Measurements from ENCODE around the gene ADGRF4. TPM values are rescaled to one million over a fixed set of nuclear protein-coding genes. Genes with fewer than 3 reads are reported as not detected.

Gene ADGRF4
- total and polyA plus RNA-seq, 3 experiments from 2014 or later = not detected

- H3K9me3 ChIP-seq (ENCODE audit: low read length) = no peaks in the 10 kb centered on the region
- no peaks in the 10 kb centered on the region for H3K36me3 ChIP-seq (ENCODE audit: insufficient read depth, low read length)
- Mint-ChIP-seq H3K4me3 (no peak overlapping the region), H3K9me3 (no peaks in the 10 kb centered on the region), H3K27ac (no peak overlapping the region), H3K27me3 (peaks cover 11 to 41% of the 10 kb centered on the region in 2 donors), H3K4me1 (no peaks in the 10 kb centered on the region), H3K36me3 (no peaks in the 10 kb centered on the region)
- no peak overlapping the region for H3K4me3 ChIP-seq (ENCODE audit: low read length)
- CTCF ChIA-PET = no interaction called here
- H3K27ac ChIP-seq (ENCODE audit: low read depth, low read length) = no peak overlapping the region
- H3K27me3 ChIP-seq (ENCODE audit: insufficient read depth, low read length, poor library complexity, severe bottlenecking) = peaks cover 5% of the 10 kb centered on the region
- no peaks in the 10 kb centered on the region for H3K4me1 ChIP-seq (ENCODE audit: insufficient read depth, low read length)
- DNase-seq = no peak
- POLR2A ChIA-PET = no interaction called here
Measured at GRCh38 chr6:47663462-47664216, 34.7 kb upstream of the ADGRF4 start.

DNA sequence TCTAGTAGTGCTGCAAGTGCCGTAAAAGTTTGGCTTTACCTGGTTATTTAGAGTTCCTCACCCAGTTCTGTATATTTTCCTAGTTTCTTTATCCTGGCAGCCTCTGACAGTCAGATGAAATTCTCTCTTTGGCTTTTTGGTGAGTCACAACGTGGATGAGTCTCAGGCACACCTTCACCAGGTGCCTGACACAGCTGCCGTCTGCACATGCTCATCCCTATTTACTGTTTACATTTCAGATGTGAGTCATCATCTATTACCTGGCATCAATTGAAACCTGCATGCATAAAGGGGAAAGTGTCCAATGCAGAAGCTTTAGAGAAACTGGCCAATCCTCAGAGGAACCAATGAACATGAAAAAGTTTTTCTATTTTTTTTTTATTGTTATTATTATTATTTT is 33.3 kb upstream of the ADGRF4 start:
- DNase-seq = no peak
- Histone ChIP-seq H3K4me3 (ENCODE audit: low read length) (no peak overlapping the region), H3K4me1 (ENCODE audit: insufficient read depth, low read length) (no peaks in the 10 kb centered on the region), H3K9me3 (ENCODE audit: low read length) (no peaks in the 10 kb centered on the region), H3K27me3 (ENCODE audit: insufficient read depth, low read length, poor library complexity, severe bottlenecking) (peaks cover 5% of the 10 kb centered on the region), H3K36me3 (ENCODE audit: insufficient read depth, low read length) (no peaks in the 10 kb centered on the region), H3K27ac (ENCODE audit: low read depth, low read length) (no peak overlapping the region)
- Mint-ChIP-seq H3K27ac (no peak overlapping the region), H3K9me3 (no peaks in the 10 kb centered on the region), H3K4me1 (no peaks in the 10 kb centered on the region), H3K36me3 (no peaks in the 10 kb centered on the region), H3K4me3 (no peak overlapping the region), H3K27me3 (peaks cover 17 to 55% of the 10 kb centered on the region in 2 donors)
- POLR2A ChIA-PET = no interaction called here
- CTCF ChIA-PET = no interaction called here

GRCh38 chr6:47669684-47670513 is 28.5 kb upstream of the ADGRF4 start:
- H3K4me3 Mint-ChIP-seq = no peak overlapping the region
- Histone ChIP-seq H3K4me3 (ENCODE audit: low read length) (no peak overlapping the region), H3K4me1 (ENCODE audit: insufficient read depth, low read length) (no peaks in the 10 kb centered on the region), H3K27ac (ENCODE audit: low read depth, low read length) (no peak overlapping the region), H3K9me3 (ENCODE audit: low read length) (no peaks in the 10 kb centered on the region), H3K27me3 (ENCODE audit: insufficient read depth, low read length, poor library complexity, severe bottlenecking) (peaks cover 5% of the 10 kb centered on the region), H3K36me3 (ENCODE audit: insufficient read depth, low read length) (no peaks in the 10 kb centered on the region)
- H3K27me3 Mint-ChIP-seq = peaks cover 23 to 45% of the 10 kb centered on the region in 2 donors
- POLR2A ChIA-PET = no interaction called here
- H3K4me1 Mint-ChIP-seq = no peaks in the 10 kb centered on the region
- no peak for DNase-seq
- H3K9me3 Mint-ChIP-seq = peaks cover 0 to 2% (median 0%) of the 10 kb centered on the region in 5 donors
- CTCF ChIA-PET = no interaction called here
- no peaks in the 10 kb centered on the region for H3K36me3 Mint-ChIP-seq
- H3K27ac Mint-ChIP-seq = no peak overlapping the region

- Mint-ChIP-seq H3K9me3 (peaks cover 0 to 2% (median 0%) of the 10 kb centered on the region in 5 donors), H3K36me3 (no peaks in the 10 kb centered on the region), H3K27ac (no peak overlapping the region), H3K4me3 (no peak overlapping the region), H3K4me1 (no peaks in the 10 kb centered on the region), H3K27me3 (peaks cover 23 to 44% of the 10 kb centered on the region in 2 donors)
- CTCF ChIA-PET = no interaction called here
- H3K4me3 ChIP-seq (ENCODE audit: low read length) = no peak overlapping the region
- POLR2A ChIA-PET = no interaction called here
- no peaks in the 10 kb centered on the region for H3K9me3 ChIP-seq (ENCODE audit: low read length)
- DNase-seq = no peak
- no peak overlapping the region for H3K27ac ChIP-seq (ENCODE audit: low read depth, low read length)
- no peaks in the 10 kb centered on the region for H3K4me1 ChIP-seq (ENCODE audit: insufficient read depth, low read length)
- H3K27me3 ChIP-seq (ENCODE audit: insufficient read depth, low read length, poor library complexity, severe bottlenecking) = peaks cover 5% of the 10 kb centered on the region
- no peaks in the 10 kb centered on the region for H3K36me3 ChIP-seq (ENCODE audit: insufficient read depth, low read length)
Measured at GRCh38 chr6:47670851-47671250, 27.5 kb upstream of the ADGRF4 start.

GRCh38 chr6:47671777-47672176 is 26.6 kb upstream of the ADGRF4 start:
- CTCF ChIA-PET = no interaction called here
- Histone ChIP-seq H3K4me3 (ENCODE audit: low read length) (no peak overlapping the region), H3K4me1 (ENCODE audit: insufficient read depth, low read length) (no peaks in the 10 kb centered on the region), H3K27ac (ENCODE audit: low read depth, low read length) (no peak overlapping the region), H3K36me3 (ENCODE audit: insufficient read depth, low read length) (no peaks in the 10 kb centered on the region), H3K27me3 (ENCODE audit: insufficient read depth, low read length, poor library complexity, severe bottlenecking) (peaks cover 5% of the 10 kb centered on the region), H3K9me3 (ENCODE audit: low read length) (no peaks in the 10 kb centered on the region)
- POLR2A ChIA-PET = no interaction called here
- Mint-ChIP-seq H3K27ac (no peak overlapping the region), H3K4me1 (no peaks in the 10 kb centered on the region), H3K27me3 (peaks cover 23 to 36% of the 10 kb centered on the region in 2 donors), H3K36me3 (no peaks in the 10 kb centered on the region), H3K4me3 (no peak overlapping the region), H3K9me3 (peaks cover 0 to 2% (median 0%) of the 10 kb centered on the region in 5 donors)
- DNase-seq = no peak

DNA sequence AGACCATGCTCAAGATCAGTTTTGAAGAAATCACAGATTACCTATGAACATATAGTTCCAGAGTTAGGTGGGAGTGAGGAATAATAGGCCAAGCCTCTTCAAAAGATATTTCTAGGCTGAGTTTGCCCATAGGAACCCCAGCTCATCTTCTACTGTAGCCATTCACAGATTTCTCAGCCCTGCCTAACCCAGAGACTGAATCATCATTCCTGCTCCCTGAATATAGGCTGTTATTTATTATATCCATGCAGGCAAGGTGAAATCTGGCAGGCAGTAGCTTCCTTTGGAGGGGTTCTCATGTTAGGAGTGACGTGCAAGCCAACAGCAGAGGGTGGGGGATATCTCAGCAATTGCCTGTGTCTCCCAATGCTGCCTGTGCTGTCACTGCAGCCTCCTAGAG is 25.6 kb upstream of the ADGRF4 start:
- Mint-ChIP-seq H3K27me3 (peaks cover 18 to 26% of the 10 kb centered on the region in 2 donors), H3K27ac (no peak overlapping the region), H3K9me3 (peaks cover 0 to 2% (median 0%) of the 10 kb centered on the region in 5 donors), H3K4me3 (no peak overlapping the region), H3K36me3 (no peaks in the 10 kb centered on the region), H3K4me1 (no peaks in the 10 kb centered on the region)
- no peak overlapping the region for H3K4me3 ChIP-seq (ENCODE audit: low read length)
- ChIA-PET POLR2A (no interaction called here), CTCF (no interaction called here)
- no peak overlapping the region for H3K27ac ChIP-seq (ENCODE audit: low read depth, low read length)
- H3K27me3 ChIP-seq (ENCODE audit: insufficient read depth, low read length, poor library complexity, severe bottlenecking) = no peaks in the 10 kb centered on the region
- H3K4me1 ChIP-seq (ENCODE audit: insufficient read depth, low read length) = no peaks in the 10 kb centered on the region
- no peak for DNase-seq
- H3K36me3 ChIP-seq (ENCODE audit: insufficient read depth, low read length) = no peaks in the 10 kb centered on the region
- no peaks in the 10 kb centered on the region for H3K9me3 ChIP-seq (ENCODE audit: low read length)

DNA sequence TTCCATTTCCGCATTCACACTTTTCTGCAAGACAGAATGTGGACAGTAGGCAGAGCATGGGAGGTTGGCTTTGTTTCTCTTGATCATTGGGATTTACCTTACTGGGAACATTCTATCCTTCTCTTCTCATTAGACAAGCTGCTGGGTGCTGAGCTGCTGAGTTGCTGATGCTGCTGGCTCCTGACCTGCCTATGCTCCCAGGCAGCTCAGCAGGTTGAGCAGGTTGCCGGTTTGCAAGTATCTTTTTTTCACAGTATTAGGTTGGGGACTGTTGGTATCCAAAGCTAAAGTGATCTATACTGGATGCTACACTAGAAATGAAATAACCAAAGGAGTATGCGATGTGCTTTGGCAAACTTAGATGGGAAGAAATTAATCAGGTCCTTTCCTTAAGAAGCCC is 23.7 kb upstream of the ADGRF4 start:
- CTCF ChIA-PET = no interaction called here
- Histone ChIP-seq H3K27me3 (ENCODE audit: insufficient read depth, low read length, poor library complexity, severe bottlenecking) (no peaks in the 10 kb centered on the region), H3K4me3 (ENCODE audit: low read length) (no peak overlapping the region)

DNA sequence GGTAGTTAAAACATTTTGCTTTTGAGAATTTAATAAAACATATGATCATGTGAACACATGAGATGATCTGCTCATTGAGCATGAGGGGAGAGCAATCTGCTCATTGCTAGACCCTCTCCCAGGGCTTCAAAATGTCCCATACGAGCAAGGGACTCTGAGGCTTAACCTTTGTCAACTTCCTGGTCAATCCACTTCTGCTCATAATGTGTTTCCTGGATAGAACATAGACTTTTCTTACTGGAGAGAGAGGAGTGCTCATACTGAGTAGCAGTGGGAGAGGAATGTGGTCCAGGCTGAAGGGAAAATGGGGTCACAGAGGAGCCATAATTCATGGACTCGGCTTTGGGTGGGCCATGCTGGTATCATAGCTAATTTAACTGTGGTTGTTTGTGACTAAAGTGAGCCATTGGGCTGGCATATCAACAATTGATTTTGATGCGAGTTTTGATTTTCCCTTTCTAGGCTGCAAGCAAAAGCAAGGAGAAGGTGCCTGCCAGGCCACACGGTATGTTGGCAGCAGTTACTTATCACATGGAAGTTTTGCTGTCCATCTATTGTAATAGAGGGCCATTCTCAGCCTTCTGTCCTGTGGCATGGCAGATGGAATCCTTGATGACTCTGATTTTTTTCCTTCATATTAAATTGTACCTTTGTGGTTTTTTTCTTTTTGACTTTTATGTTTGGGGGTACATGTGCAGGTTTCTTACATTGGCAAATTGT is 20.8 kb upstream of the ADGRF4 start:
- Mint-ChIP-seq H3K36me3 (no peaks in the 10 kb centered on the region), H3K27ac (no peak overlapping the region), H3K9me3 (peaks cover 0 to 2% (median 0%) of the 10 kb centered on the region in 5 donors), H3K4me3 (no peak overlapping the region), H3K4me1 (no peaks in the 10 kb centered on the region), H3K27me3 (peaks cover 2 to 10% of the 10 kb centered on the region in 2 donors)
- POLR2A ChIA-PET = no interaction called here
- H3K27me3 ChIP-seq (ENCODE audit: insufficient read depth, low read length, poor library complexity, severe bottlenecking) = no peaks in the 10 kb centered on the region
- CTCF ChIA-PET = no interaction called here
- no peak overlapping the region for H3K27ac ChIP-seq (ENCODE audit: low read depth, low read length)
- no peaks in the 10 kb centered on the region for H3K36me3 ChIP-seq (ENCODE audit: insufficient read depth, low read length)
- no peaks in the 10 kb centered on the region for H3K4me1 ChIP-seq (ENCODE audit: insufficient read depth, low read length)
- no peak for DNase-seq
- H3K9me3 ChIP-seq (ENCODE audit: low read length) = no peaks in the 10 kb centered on the region
- no peak overlapping the region for H3K4me3 ChIP-seq (ENCODE audit: low read length)

More for the DNA sequence above, 23.7 kb upstream of the ADGRF4 start:
- no peak overlapping the region for H3K4me3 Mint-ChIP-seq
- H3K27ac Mint-ChIP-seq = no peak overlapping the region
- H3K36me3 ChIP-seq (ENCODE audit: insufficient read depth, low read length) = no peaks in the 10 kb centered on the region
- H3K9me3 ChIP-seq (ENCODE audit: low read length) = no peaks in the 10 kb centered on the region
- no peaks in the 10 kb centered on the region for H3K36me3 Mint-ChIP-seq
- no peak overlapping the region for H3K27ac ChIP-seq (ENCODE audit: low read depth, low read length)
- peaks cover 9 to 10% of the 10 kb centered on the region in 2 donors for H3K27me3 Mint-ChIP-seq
- H3K4me1 ChIP-seq (ENCODE audit: insufficient read depth, low read length) = no peaks in the 10 kb centered on the region
- peaks cover 0 to 2% (median 0%) of the 10 kb centered on the region in 5 donors for H3K9me3 Mint-ChIP-seq
- POLR2A ChIA-PET = no interaction called here
- DNase-seq = no peak
- H3K4me1 Mint-ChIP-seq = no peaks in the 10 kb centered on the region

Data from CD8-positive, alpha-beta memory T cell (primary cell).